ENCODE data around the gene EPN3. TPM values are rescaled to one million over a fixed set of nuclear protein-coding genes. Genes with fewer than 3 reads are reported as not detected.
A peak's percentile ranks its signal among the peaks of the same experiment; 100 is the strongest.

Gene EPN3
- total RNA-seq, 1 donor from 2014 or later: not detected

GRCh38 chr17:50547736-50548083 lies 15.2 kb downstream of the EPN3 start:
- DNase-seq (ENCODE audit: low spot score): no peak

GRCh38 chr17:50548831-50549230 lies 16.3 kb downstream of the EPN3 start:
- DNase-seq (ENCODE audit: low spot score): no peak

GRCh38 chr17:50549256-50549941 lies 16.9 kb downstream of the EPN3 start:
- DNase-seq (ENCODE audit: low spot score): no peak

- DNase-seq (ENCODE audit: low spot score): no peak
These were observed 17.4 kb downstream of the EPN3 start for GRCh38 chr17:50549969-50550368.

GRCh38 chr17:50550661-50551432 lies 18.3 kb downstream of the EPN3 start:
- no peak for DNase-seq (ENCODE audit: low spot score)

- DNase-seq (ENCODE audit: low spot score): no peak
These were observed 18.9 kb downstream of the EPN3 start for GRCh38 chr17:50551433-50551815.

- DNase-seq (ENCODE audit: low spot score): no peak
These were observed 19.3 kb downstream of the EPN3 start for GRCh38 chr17:50551884-50552283.

- DNase-seq (ENCODE audit: low spot score): no peak
These were observed 21.7 kb downstream of the EPN3 start for GRCh38 chr17:50554201-50554600.

GRCh38 chr17:50556803-50557202 lies 24.3 kb downstream of the EPN3 start:
- no peak for DNase-seq (ENCODE audit: low spot score)

- DNase-seq (ENCODE audit: low spot score): no peak
These were observed 25.1 kb downstream of the EPN3 start for GRCh38 chr17:50557630-50558029.

- DNase-seq (ENCODE audit: low spot score): no peak
These were observed 25.6 kb downstream of the EPN3 start for GRCh38 chr17:50558091-50558490.

- no peak for DNase-seq (ENCODE audit: low spot score)
These were observed 26.0 kb downstream of the EPN3 start for GRCh38 chr17:50558581-50558940.

GRCh38 chr17:50558941-50559614 lies 26.5 kb downstream of the EPN3 start:
- DNase-seq (ENCODE audit: low spot score): no peak

- DNase-seq (ENCODE audit: low spot score): no peak
These were observed 27.2 kb downstream of the EPN3 start for GRCh38 chr17:50559674-50560184.

- DNase-seq (ENCODE audit: low spot score): peak; percentile 96
These were observed 27.8 kb downstream of the EPN3 start, which contains the start of gene CACNA1G for GRCh38 chr17:50560185-50560824. TSS of gene CACNA1G (plus strand) at chr17:50560715. CDS start at chr17:50561460, 745 bp downstream.

- DNase-seq (ENCODE audit: low spot score): no peak
These were observed 28.6 kb downstream of the EPN3 start for GRCh38 chr17:50560931-50561745.

GRCh38 chr17:50561746-50562141 lies 29.2 kb downstream of the EPN3 start:
- DNase-seq (ENCODE audit: low spot score): no peak

- no peak for DNase-seq (ENCODE audit: low spot score)
These were observed 29.9 kb downstream of the EPN3 start for GRCh38 chr17:50562242-50563091.

- DNase-seq (ENCODE audit: low spot score): no peak
These were observed 30.6 kb downstream of the EPN3 start for GRCh38 chr17:50563092-50563511.

GRCh38 chr17:50564916-50565315 lies 32.4 kb downstream of the EPN3 start:
- no peak for DNase-seq (ENCODE audit: low spot score)
